GM19239 (cell line): ENCODE results near the gene KRTAP22-2.

ENCODE experiments used
- DNase-seq: peaks from one replicate; pipeline ENCODE4 v3.0.0; 2011; ENCODE audit warnings: low spot score; ENCODE audit not compliant: insufficient read length
- FAIRE-seq: peaks from 2 replicates; lab custom pipeline; 2011; peaks lifted over from hg19 to GRCh38; lab: Jason Lieb, UNC

The KRTAP22-2 gene

GRCh38 chr21:30567617-30568016 is 22.6 kb downstream of the KRTAP22-2 start:
- DNase-seq (no peak), FAIRE-seq (no peak)

DNA sequence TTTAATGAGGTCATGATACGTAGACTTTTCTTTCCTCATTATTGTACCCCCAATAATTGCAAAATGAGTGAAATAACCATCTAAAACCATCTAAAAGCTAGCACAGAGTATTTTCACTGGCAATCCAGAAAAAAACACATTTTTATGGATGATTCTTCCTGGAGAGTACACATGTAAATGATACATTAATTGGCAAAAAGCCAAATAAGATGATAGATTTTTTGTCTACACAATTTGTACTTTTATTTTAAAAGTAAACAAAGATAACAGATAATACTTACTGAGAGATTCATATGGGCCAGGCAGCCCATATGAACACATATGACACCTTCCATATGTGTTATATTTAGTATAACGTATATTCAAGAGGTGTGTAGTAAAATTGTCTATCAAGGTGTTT is 26.6 kb downstream of the KRTAP22-2 start:
- FAIRE-seq = no peak
- no peak for DNase-seq

DNA sequence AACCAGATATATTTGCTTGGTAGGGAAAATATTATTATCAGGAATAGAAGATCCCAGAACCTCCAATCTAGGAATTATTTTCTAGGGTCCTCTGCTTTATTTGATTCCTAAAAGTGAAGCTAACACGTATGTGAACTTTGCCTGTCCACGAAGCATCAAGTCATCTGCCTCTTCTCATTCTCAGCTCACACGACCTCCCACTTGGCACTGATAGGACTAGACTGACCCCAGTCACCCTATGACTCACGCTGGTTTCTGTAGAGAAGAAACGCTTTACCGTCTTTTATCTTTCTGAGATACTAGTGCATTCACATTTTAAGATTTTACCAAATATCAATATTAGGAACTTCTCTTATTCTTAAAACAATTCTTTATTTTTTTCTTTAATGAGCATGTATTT is 27.1 kb downstream of the KRTAP22-2 start:
- no peak for FAIRE-seq

GRCh38 chr21:30561957-30562356 is 28.2 kb downstream of the KRTAP22-2 start:
- no peak for FAIRE-seq
- no peak for DNase-seq

More for the DNA sequence above, 27.1 kb downstream of the KRTAP22-2 start:
- DNase-seq = no peak

DNA sequence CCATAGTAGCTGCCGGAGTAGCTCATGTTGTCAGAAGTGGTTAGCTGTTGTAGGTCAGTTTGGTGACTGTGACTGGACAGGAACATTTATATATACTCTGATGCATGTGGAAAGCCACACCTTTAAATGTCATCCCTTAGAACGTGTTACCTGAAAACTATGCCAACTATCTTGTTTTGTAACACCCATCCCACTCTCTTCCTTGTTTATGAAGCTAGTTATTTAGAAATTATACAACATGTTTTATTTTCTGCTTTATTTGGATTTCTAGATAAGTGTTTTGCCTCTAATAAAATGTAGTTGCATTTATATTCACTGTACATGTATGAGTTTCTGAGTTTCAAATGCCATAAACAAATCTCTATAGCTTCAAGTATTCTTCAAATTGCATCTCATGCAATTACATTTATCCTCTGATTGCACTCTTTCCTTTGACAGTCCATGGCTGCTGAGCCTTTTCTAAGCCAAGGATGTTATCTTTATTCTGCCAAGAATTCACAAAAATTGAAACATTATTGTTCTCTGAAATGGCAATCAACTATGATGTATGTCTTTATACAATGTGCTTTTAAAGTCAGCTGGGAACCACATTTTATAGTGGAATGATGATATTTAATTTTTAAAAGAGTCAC is 28.8 kb downstream of the KRTAP22-2 start, which contains the start of gene KRTAP19-7:
Gene KRTAP19-7, minus strand, starts transcription at position 51 of the 632 bp plus-strand sequence. Its CDS starts 25 bp downstream, at position 26.
- FAIRE-seq = no peak
- DNase-seq = no peak

DNA sequence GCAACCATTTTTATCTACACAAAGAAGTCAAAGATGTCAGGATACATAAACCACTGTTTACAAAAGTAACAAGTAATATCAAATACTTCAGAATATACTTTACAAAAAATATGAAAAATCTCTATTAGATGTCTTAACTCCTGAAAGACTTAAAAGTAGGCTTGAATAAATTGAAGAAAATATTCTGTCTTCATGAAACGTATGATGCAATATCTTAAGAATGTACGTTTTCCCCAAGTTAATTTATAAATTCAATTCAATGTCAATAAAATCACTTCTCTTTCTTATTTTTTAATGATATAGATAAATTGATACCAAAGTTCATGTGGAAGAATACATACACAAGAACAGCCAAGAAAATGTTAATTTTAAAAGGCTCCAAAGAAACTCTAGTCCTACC is 35.1 kb downstream of the KRTAP22-2 start:
- DNase-seq (no peak), FAIRE-seq (no peak)

DNA sequence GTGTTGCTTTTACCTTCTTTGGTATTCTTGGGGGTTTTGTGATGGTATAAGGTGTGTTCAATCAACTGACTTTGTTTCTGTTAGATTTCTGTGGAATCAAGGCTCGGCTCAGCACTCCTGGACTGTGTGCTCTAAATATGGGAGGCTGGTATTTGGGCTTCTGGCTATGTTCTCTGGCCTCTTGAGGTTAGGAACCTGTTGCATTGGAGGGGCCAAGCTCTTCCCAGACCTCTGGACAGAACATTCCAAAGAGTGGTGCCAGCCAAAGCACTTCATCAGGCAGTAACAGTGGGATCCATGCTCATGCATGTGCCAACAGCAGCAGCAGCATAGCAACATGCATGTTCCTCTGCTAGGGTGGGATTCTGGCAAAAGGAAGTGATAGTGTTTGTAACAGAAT is 37.4 kb downstream of the KRTAP22-2 start:
- no peak for DNase-seq
- no peak for FAIRE-seq

- FAIRE-seq = no peak
- no peak for DNase-seq
Measured at GRCh38 chr21:30541764-30542163, 48.4 kb downstream of the KRTAP22-2 start, which contains the start of gene KRTAP19-6. Gene KRTAP19-6 (minus strand): TSS chr21:30541864. CDS start chr21:30541833, 31 bp downstream.
